Measurements from ENCODE around the gene ARV1. TPM values are rescaled to one million over a fixed set of nuclear protein-coding genes. Genes with fewer than 3 reads are reported as not detected.

ARV1 gene
- total and polyA plus RNA-seq, 10 of the 15 experiments (the other 5 are each of a cell fraction or from before 2014, with no cell fraction given): 23.2 to 55.1 (median 35.6) TPM

GRCh38 chr1:230982696-230983095, 3.8 kb downstream of the ARV1 start (continued):
- no peak for TF ChIP-seq IRF3 (IDR thresholded peaks at IDR 0.05)
- TF ChIP-seq, protein P1, sequence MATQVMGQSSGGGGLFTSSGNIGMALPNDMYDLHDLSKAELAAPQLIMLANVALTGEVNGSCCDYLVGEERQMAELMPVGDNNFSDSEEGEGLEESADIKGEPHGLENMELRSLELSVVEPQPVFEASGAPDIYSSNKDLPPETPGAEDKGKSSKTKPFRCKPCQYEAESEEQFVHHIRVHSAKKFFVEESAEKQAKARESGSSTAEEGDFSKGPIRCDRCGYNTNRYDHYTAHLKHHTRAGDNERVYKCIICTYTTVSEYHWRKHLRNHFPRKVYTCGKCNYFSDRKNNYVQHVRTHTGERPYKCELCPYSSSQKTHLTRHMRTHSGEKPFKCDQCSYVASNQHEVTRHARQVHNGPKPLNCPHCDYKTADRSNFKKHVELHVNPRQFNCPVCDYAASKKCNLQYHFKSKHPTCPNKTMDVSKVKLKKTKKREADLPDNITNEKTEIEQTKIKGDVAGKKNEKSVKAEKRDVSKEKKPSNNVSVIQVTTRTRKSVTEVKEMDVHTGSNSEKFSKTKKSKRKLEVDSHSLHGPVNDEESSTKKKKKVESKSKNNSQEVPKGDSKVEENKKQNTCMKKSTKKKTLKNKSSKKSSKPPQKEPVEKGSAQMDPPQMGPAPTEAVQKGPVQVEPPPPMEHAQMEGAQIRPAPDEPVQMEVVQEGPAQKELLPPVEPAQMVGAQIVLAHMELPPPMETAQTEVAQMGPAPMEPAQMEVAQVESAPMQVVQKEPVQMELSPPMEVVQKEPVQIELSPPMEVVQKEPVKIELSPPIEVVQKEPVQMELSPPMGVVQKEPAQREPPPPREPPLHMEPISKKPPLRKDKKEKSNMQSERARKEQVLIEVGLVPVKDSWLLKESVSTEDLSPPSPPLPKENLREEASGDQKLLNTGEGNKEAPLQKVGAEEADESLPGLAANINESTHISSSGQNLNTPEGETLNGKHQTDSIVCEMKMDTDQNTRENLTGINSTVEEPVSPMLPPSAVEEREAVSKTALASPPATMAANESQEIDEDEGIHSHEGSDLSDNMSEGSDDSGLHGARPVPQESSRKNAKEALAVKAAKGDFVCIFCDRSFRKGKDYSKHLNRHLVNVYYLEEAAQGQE (IDR thresholded peaks at IDR 0.05; ENCODE audit: low read depth, low read length): no peak
- no peak for TF ChIP-seq CBX3 (IDR thresholded peaks at IDR 0.05; ENCODE audit: borderline replicate concordance, low read depth)
- TF ChIP-seq BRCA1 (IDR thresholded peaks at IDR 0.05; ENCODE audit: low read depth, low read length): no peak
- no peak for TF ChIP-seq SMARCA5 (IDR thresholded peaks at IDR 0.05)
- TF ChIP-seq, protein P2, sequence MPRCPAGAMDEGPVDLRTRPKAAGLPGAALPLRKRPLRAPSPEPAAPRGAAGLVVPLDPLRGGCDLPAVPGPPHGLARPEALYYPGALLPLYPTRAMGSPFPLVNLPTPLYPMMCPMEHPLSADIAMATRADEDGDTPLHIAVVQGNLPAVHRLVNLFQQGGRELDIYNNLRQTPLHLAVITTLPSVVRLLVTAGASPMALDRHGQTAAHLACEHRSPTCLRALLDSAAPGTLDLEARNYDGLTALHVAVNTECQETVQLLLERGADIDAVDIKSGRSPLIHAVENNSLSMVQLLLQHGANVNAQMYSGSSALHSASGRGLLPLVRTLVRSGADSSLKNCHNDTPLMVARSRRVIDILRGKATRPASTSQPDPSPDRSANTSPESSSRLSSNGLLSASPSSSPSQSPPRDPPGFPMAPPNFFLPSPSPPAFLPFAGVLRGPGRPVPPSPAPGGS (IDR thresholded peaks at IDR 0.05; ENCODE audit: borderline replicate concordance, insufficient read depth, low read depth, low read length, poor library complexity, severe bottlenecking): no peak
- TF ChIP-seq RUNX3 (IDR thresholded peaks at IDR 0.05; ENCODE audit: low read length): no peak
- TF ChIP-seq RAD21 (IDR thresholded peaks at IDR 0.05; ENCODE audit: insufficient read depth, low read depth, low read length): no peak
- TF ChIP-seq FOXK2 (IDR thresholded peaks at IDR 0.05): no peak
- TF ChIP-seq CHD2 (IDR thresholded peaks at IDR 0.05; ENCODE audit: borderline replicate concordance, low read depth, low read length): no peak
- TF ChIP-seq POLR2AphosphoS2 (IDR thresholded peaks at IDR 0.05; ENCODE audit: low read depth, low read length): no peak
- TF ChIP-seq DPF2 (IDR thresholded peaks at IDR 0.05): no peak
- TF ChIP-seq CBX5 (IDR thresholded peaks at IDR 0.05; ENCODE audit: low read depth): no peak
